Neural progenitor cell (in vitro differentiated cells): ENCODE results near the gene ZNF595. TPM values are rescaled to one million over a fixed set of nuclear protein-coding genes. Genes with fewer than 3 reads are reported as not detected.

Experiments
- DNase-seq: peaks from one replicate; pipeline ENCODE4 v3.0.0-alpha.2; 2016; ENCODE audit warnings: low spot score
- H2AFZ ChIP-seq: fragments of 200-600 bp; sonication (generic); replicated peaks from 2 replicates; pipeline ENCODE4 v1.6.1; 2016; ENCODE audit warnings: antibody characterized with exemption
- H3F3A ChIP-seq: fragments of 200-600 bp; sonication (generic); 2 replicates; pipeline ENCODE4 v1.6.1; 2016; ENCODE audit warnings: antibody characterized with exemption, low read depth
- H3K27ac ChIP-seq: fragments of 200-600 bp; sonication (generic); 2 replicates; pipeline ENCODE4 v1.5.1; 2016; ENCODE audit warnings: mild to moderate bottlenecking
- H3K27me3 ChIP-seq: fragments of 200-600 bp; sonication (generic); 2 replicates; pipeline ENCODE4 v1.6.1; 2016; ENCODE audit warnings: mild to moderate bottlenecking, moderate library complexity
- H3K36me3 ChIP-seq: fragments of 200-600 bp; sonication (generic); 2 replicates; pipeline ENCODE4 v1.5.1; 2016
- H3K4me1 ChIP-seq: fragments of 200-600 bp; sonication (generic); 2 replicates; pipeline ENCODE4 v1.6.1; 2016; ENCODE audit warnings: mixed run types
- H3K4me2 ChIP-seq: fragments of 200-600 bp; sonication (generic); 2 replicates; pipeline ENCODE4 v1.6.1; 2016
- H3K4me3 ChIP-seq: fragments of 200-600 bp; sonication (generic); 2 replicates; pipeline ENCODE4 v1.5.1; 2016
- H3K79me2 ChIP-seq: fragments of 200-600 bp; sonication (generic); 2 replicates; pipeline ENCODE4 v1.6.1; 2016; ENCODE audit warnings: low read depth
- H3K9ac ChIP-seq: fragments of 200-600 bp; sonication (generic); 2 replicates; pipeline ENCODE4 v1.6.1; 2016
- H3K9me3 ChIP-seq: fragments of 200-600 bp; sonication (generic); 2 replicates; pipeline ENCODE4 v1.5.1; 2016; ENCODE audit warnings: low read depth
- H4K20me1 ChIP-seq: fragments of 200-600 bp; sonication (generic); 2 replicates; pipeline ENCODE4 v1.6.1; 2016; ENCODE audit warnings: low read depth
- H3K27ac Mint-ChIP-seq: 3 replicates; pipeline ENCODE4 v1.8.0; 2021; ENCODE audit warnings: mixed read lengths
- H3K27me3 Mint-ChIP-seq: 2 replicates; pipeline ENCODE4 v1.8.0; 2022; ENCODE audit warnings: low read depth, mild to moderate bottlenecking, inconsistent platforms, moderate library complexity, mixed read lengths; ENCODE audit not compliant: insufficient read depth
- H3K36me3 Mint-ChIP-seq: 3 replicates; pipeline ENCODE4 v1.8.0; 2021; ENCODE audit warnings: mixed read lengths
- H3K4me1 Mint-ChIP-seq: 3 replicates; pipeline ENCODE4 v1.8.0; 2021; ENCODE audit warnings: mixed read lengths
- H3K4me3 Mint-ChIP-seq: 3 replicates; pipeline ENCODE4 v1.8.0; 2021; ENCODE audit warnings: mild to moderate bottlenecking, moderate library complexity, mixed read lengths
- H3K9me3 Mint-ChIP-seq: 3 replicates; pipeline ENCODE4 v1.8.0; 2020; ENCODE audit warnings: mixed read lengths
- EZH2 ChIP-seq: fragments of 200-600 bp; sonication (generic); IDR thresholded peaks from 2 replicates; pipeline ENCODE4 v1.6.1; 2017; ENCODE audit warnings: antibody characterized with exemption, mild to moderate bottlenecking, moderate library complexity
- EZH2phosphoT487 ChIP-seq: fragments of 200-600 bp; sonication (generic); IDR thresholded peaks from 2 replicates; pipeline ENCODE4 v1.6.1; 2017; ENCODE audit warnings: antibody characterized with exemption
- total RNA-seq: library from RNA; depleted of rRNA; stranded (reverse); fragments of >200 nt; gene quantifications from 2 replicates; pipeline ENCODE4 v1.2.3, GENCODE V29; 2015; ENCODE audit warnings: low replicate concordance
- TF ChIP-seq, protein P1 (sequence below): fragments of 200-600 bp; sonication (generic); IDR thresholded peaks from 2 replicates; pipeline ENCODE4 v1.5.1; 2017; ENCODE audit warnings: antibody characterized with exemption, mild to moderate bottlenecking

ZNF595 gene
- total RNA-seq, 1 donor from 2014 or later: 36.0 TPM

DNA sequence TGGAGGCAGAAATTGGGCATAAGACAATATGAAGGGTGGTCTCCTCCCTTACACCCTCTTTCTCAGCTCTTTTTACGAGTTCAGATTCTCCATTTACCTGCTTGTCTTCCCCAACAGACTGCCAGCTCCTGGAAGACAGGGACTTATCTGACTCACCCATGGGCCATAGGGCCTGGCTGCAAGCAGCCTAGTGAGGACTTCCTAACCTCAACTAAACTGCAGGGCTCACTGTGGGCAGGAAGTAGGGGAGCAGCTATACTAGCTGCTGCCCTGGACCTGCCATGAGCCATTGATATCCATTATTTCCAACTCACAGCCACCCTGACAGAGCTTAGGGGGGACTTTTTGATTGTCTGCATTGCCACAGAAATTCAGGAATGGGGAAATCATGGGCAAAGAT is 59.6 kb downstream of the ZNF595 start:
- H3K4me2 ChIP-seq: no peak overlapping the region
- no peaks in the 10 kb centered on the region for H3K4me1 ChIP-seq
- H3K4me3 ChIP-seq: no peak overlapping the region
- Mint-ChIP-seq H3K4me3 (no peak overlapping the region), H3K27ac (no peak overlapping the region), H3K27me3 (peaks cover 15% of the 10 kb centered on the region), H3K9me3 (peaks cover 50% of the 10 kb centered on the region), H3K4me1 (no peaks in the 10 kb centered on the region), H3K36me3 (no peaks in the 10 kb centered on the region)
- no peaks in the 10 kb centered on the region for H4K20me1 ChIP-seq
- TF ChIP-seq EZH2 (no peak), EZH2phosphoT487 (no peak)
- TF ChIP-seq, protein P1, sequence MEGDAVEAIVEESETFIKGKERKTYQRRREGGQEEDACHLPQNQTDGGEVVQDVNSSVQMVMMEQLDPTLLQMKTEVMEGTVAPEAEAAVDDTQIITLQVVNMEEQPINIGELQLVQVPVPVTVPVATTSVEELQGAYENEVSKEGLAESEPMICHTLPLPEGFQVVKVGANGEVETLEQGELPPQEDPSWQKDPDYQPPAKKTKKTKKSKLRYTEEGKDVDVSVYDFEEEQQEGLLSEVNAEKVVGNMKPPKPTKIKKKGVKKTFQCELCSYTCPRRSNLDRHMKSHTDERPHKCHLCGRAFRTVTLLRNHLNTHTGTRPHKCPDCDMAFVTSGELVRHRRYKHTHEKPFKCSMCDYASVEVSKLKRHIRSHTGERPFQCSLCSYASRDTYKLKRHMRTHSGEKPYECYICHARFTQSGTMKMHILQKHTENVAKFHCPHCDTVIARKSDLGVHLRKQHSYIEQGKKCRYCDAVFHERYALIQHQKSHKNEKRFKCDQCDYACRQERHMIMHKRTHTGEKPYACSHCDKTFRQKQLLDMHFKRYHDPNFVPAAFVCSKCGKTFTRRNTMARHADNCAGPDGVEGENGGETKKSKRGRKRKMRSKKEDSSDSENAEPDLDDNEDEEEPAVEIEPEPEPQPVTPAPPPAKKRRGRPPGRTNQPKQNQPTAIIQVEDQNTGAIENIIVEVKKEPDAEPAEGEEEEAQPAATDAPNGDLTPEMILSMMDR: no peak
- H3K36me3 ChIP-seq: no peaks in the 10 kb centered on the region
- no peak overlapping the region for H3K27ac ChIP-seq
- no peaks in the 10 kb centered on the region for H3K27me3 ChIP-seq
- H3F3A ChIP-seq: no peaks in the 10 kb centered on the region
- no peak overlapping the region for H3K9ac ChIP-seq
- no peak overlapping the region for H2AFZ ChIP-seq
- no peak for DNase-seq
- H3K79me2 ChIP-seq: no peaks in the 10 kb centered on the region
- no peaks in the 10 kb centered on the region for H3K9me3 ChIP-seq

DNA sequence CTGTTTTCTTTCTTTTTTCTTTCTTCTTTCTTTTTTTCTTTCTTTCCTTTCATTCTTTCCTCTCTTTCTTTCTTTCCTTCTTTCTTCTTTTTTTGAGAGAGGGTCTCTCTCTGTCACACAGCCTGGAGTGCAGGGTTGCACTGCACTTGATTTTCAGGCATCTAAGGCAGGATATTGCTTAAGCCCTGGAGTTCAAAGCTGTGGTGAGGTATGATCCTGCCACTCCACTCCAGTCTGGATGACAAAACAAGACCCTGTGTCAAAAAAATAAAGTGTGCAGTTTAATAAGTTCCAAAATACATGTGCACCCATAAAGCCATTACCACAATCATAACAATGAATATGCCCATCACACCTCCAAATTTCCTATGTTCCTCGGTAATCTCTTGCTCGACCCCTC is 60.6 kb downstream of the ZNF595 start:
- Mint-ChIP-seq H3K9me3 (peaks cover 42% of the 10 kb centered on the region), H3K4me1 (no peaks in the 10 kb centered on the region), H3K27ac (no peak overlapping the region), H3K4me3 (no peak overlapping the region), H3K36me3 (no peaks in the 10 kb centered on the region), H3K27me3 (peaks cover 12% of the 10 kb centered on the region)
- Histone ChIP-seq H3K27me3 (no peaks in the 10 kb centered on the region), H3K4me1 (no peaks in the 10 kb centered on the region), H3K36me3 (no peaks in the 10 kb centered on the region), H3F3A (no peaks in the 10 kb centered on the region), H3K4me2 (no peak overlapping the region), H3K9me3 (no peaks in the 10 kb centered on the region), H2AFZ (no peak overlapping the region), H3K4me3 (no peak overlapping the region), H3K79me2 (no peaks in the 10 kb centered on the region), H3K9ac (no peak overlapping the region), H3K27ac (no peak overlapping the region), H4K20me1 (no peaks in the 10 kb centered on the region)
- TF ChIP-seq EZH2phosphoT487: no peak
- TF ChIP-seq, protein P1: no peak
- TF ChIP-seq EZH2: no peak
- no peak for DNase-seq

DNA sequence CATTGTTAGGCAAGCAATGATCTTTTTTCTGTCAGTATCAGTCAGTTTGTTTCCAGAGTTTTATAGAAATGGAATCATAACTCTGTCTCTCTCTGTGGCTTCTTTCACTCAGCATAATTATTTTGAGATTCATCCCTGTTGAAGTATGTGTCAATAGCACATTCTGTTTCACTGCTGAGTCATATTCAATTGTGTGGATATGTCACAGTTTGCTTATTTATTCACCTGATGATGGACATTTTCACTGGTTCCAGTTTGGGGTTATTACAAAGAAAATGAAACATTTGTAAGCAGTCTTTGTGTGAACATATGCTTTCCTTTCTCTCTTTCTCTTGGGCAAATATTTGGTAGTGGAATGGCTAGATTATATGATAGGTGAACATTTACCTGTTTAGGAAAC is 61.0 kb downstream of the ZNF595 start:
- no peak for TF ChIP-seq EZH2phosphoT487
- TF ChIP-seq EZH2: no peak
- TF ChIP-seq, protein P1: no peak
- no peaks in the 10 kb centered on the region for H3K4me1 Mint-ChIP-seq
- H3K79me2 ChIP-seq: no peaks in the 10 kb centered on the region

More for the DNA sequence above, 61.0 kb downstream of the ZNF595 start:
- no peaks in the 10 kb centered on the region for H3K36me3 ChIP-seq
- H3K9me3 ChIP-seq: no peaks in the 10 kb centered on the region
- no peaks in the 10 kb centered on the region for H3K27me3 ChIP-seq
- peaks cover 12% of the 10 kb centered on the region for H3K27me3 Mint-ChIP-seq
- H3K9ac ChIP-seq: no peak overlapping the region
- H3K4me3 ChIP-seq: no peak overlapping the region
- peaks cover 40% of the 10 kb centered on the region for H3K9me3 Mint-ChIP-seq
- H3F3A ChIP-seq: no peaks in the 10 kb centered on the region
- H3K27ac Mint-ChIP-seq: no peak overlapping the region
- no peak for DNase-seq
- no peak overlapping the region for H3K27ac ChIP-seq
- no peak overlapping the region for H3K4me3 Mint-ChIP-seq
- H3K4me2 ChIP-seq: no peak overlapping the region
- no peaks in the 10 kb centered on the region for H4K20me1 ChIP-seq
- no peak overlapping the region for H2AFZ ChIP-seq
- H3K4me1 ChIP-seq: no peaks in the 10 kb centered on the region
- no peaks in the 10 kb centered on the region for H3K36me3 Mint-ChIP-seq
